OCI-LY3 (cell line): ENCODE measurements around the gene ATP6V0C.

ENCODE experiments used
- H2AFZ ChIP-seq: fragments of 200-600, 300-600 bp; shearing (Covaris generic); 2 replicates; pipeline ENCODE4 v1.6.0; 2014; ENCODE audit warnings: antibody characterized with exemption, low read depth, low read length
- H3K27ac ChIP-seq: fragments of 200-600, 300-600 bp; sonication (generic); 2 replicates; pipeline ENCODE4 v1.5.1; 2014; ENCODE audit warnings: mild to moderate bottlenecking, low read length, moderate library complexity, mixed read lengths
- H3K27me3 ChIP-seq: fragments of 200-600, 300-600 bp; sonication (generic); 2 replicates; pipeline ENCODE4 v1.6.1; 2014; ENCODE audit warnings: low read depth, low read length, mixed read lengths
- H3K36me3 ChIP-seq: fragments of 200-600, 300-600 bp; sonication (generic); replicated peaks from 2 replicates; pipeline ENCODE3; 2014; ENCODE audit warnings: low read depth, low read length, mixed read lengths
- H3K4me1 ChIP-seq: fragments of 300-600, 200-600 bp; sonication (generic); 2 replicates; pipeline ENCODE4 v1.6.1; 2014; ENCODE audit warnings: low read length, mixed read lengths
- H3K4me2 ChIP-seq: fragments of 200-600, 300-600 bp; sonication (generic); 2 replicates; pipeline ENCODE4 v1.6.1; 2014; ENCODE audit warnings: low read length, mixed read lengths
- H3K4me3 ChIP-seq: fragments of 300-600, 200-600 bp; sonication (generic); 2 replicates; pipeline ENCODE4 v1.5.1; 2014; ENCODE audit warnings: antibody characterized with exemption, mild to moderate bottlenecking, low read length, moderate library complexity
- H3K79me2 ChIP-seq: fragments of 300-600, 200-600 bp; shearing (Covaris generic); 2 replicates; pipeline ENCODE4 v1.6.1; 2014; ENCODE audit warnings: mild to moderate bottlenecking, low read length, mixed read lengths
- H3K9ac ChIP-seq: fragments of 300-600, 200-600 bp; shearing (Covaris generic); 2 replicates; pipeline ENCODE4 v1.6.0; 2014; ENCODE audit warnings: mild to moderate bottlenecking, low read length, moderate library complexity
- H3K9me3 ChIP-seq: fragments of 200-600, 300-600 bp; shearing (Covaris generic); 2 replicates; pipeline ENCODE4 v1.6.1; 2014; ENCODE audit warnings: low read length, mixed read lengths; ENCODE audit not compliant: insufficient read depth
- H4K20me1 ChIP-seq: fragments of 200-600, 300-600 bp; sonication (generic); 2 replicates; pipeline ENCODE4 v1.6.1; 2016; ENCODE audit warnings: low read length, mixed read lengths; ENCODE audit not compliant: insufficient read depth
- EZH2phosphoT487 ChIP-seq: fragments of 200-600 bp; shearing (Covaris generic); IDR thresholded peaks from 2 replicates; pipeline ENCODE4 v1.6.1; 2018; ENCODE audit warnings: antibody characterized with exemption, mixed run types, low read depth
- TF ChIP-seq, protein P1 (sequence below): fragments of 200-600, 300-600 bp; sonication (generic); IDR thresholded peaks from 2 replicates; pipeline ENCODE4 v1.5.1; 2014; ENCODE audit warnings: antibody characterized with exemption, low read length, low read depth

Gene ATP6V0C

DNA sequence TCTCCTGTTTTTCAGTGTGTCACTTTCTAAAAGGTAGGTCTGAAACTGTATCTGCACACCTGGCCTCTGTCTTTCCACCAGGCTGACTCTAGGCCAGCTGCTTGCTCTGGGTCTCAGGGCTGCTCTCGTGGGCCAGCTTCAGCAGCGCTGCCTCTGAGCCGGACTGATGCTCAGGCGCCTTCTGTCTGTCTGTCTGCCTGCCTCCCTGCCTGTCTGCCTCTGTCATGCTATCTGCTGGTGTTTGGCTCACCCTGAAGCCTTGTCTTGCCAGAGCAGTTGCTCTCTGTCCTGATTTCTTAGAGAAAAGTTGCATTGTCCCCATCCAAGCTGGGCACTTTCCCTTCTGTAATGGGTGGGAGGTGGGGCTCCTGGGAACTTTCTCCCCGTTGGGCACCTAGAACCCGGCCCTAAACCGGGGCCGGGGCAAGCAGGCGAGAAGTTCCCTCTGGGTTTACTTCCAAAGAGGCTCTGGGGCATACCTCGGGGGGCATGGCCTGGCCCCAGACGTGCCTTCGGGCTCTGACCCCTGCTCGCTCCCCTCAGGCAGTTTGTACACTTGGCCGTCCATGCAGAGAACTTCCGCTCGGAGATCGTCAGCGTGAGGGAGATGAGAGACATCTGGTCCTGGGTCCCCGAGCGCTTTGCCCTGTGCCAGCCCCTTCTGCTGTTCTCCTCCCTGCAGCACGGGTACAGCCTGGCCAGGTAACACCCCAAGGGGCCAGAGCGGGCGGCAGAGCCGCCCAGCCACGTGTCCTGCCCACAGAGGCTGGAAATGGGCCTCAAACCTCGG lies 15.9 kb upstream of the ATP6V0C start:
- H3K27me3 ChIP-seq: no peaks in the 10 kb centered on the region
- H3K9ac ChIP-seq: no peak overlapping the region
- no peaks in the 10 kb centered on the region for H3K9me3 ChIP-seq
- TF ChIP-seq, protein P1, sequence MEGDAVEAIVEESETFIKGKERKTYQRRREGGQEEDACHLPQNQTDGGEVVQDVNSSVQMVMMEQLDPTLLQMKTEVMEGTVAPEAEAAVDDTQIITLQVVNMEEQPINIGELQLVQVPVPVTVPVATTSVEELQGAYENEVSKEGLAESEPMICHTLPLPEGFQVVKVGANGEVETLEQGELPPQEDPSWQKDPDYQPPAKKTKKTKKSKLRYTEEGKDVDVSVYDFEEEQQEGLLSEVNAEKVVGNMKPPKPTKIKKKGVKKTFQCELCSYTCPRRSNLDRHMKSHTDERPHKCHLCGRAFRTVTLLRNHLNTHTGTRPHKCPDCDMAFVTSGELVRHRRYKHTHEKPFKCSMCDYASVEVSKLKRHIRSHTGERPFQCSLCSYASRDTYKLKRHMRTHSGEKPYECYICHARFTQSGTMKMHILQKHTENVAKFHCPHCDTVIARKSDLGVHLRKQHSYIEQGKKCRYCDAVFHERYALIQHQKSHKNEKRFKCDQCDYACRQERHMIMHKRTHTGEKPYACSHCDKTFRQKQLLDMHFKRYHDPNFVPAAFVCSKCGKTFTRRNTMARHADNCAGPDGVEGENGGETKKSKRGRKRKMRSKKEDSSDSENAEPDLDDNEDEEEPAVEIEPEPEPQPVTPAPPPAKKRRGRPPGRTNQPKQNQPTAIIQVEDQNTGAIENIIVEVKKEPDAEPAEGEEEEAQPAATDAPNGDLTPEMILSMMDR: no peak
- no peak for TF ChIP-seq EZH2phosphoT487
- no peak overlapping the region for H3K4me2 ChIP-seq
- no peak overlapping the region for H2AFZ ChIP-seq
- H3K27ac ChIP-seq: no peak overlapping the region
- no peaks in the 10 kb centered on the region for H4K20me1 ChIP-seq
- H3K4me3 ChIP-seq: no peak overlapping the region
- H3K36me3 ChIP-seq: no peaks in the 10 kb centered on the region
- H3K79me2 ChIP-seq: no peaks in the 10 kb centered on the region
- peaks cover 9% of the 10 kb centered on the region for H3K4me1 ChIP-seq

DNA sequence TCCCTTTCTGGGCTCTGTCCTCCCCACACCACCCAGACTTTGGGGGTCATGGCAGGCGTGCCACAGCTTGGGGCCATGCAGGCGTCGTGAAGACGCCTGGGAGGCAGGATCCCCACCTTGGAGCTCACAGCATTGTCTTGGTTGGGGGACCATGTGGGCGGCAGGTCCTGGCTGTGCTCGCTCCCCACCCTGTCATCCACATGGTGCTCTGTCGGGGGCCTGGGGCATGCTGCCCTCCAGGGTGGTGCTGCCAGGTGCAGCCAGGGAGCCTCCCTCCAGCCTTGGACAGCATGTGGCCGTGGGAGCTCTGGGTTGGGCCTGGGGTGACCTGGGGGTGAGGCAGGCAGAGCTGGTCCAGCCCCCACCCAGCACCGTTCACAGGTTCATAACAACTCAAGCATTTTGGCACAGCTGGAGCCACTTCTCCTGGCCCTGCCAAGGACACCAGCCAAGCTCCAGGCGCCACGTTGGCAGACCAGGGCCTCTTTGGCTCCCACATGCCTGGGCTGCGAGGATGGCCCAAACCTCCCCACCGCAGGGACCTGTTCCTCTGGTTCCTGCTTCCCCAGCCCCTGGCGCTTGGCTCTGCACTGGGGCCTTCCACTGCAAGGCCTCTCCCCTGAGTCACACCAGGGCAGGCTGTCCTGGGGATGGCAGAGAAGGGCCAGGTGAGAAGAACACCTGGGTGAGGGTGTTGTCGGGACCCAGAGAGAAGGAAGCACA lies 15.1 kb upstream of the ATP6V0C start:
- H3K9ac ChIP-seq: no peak overlapping the region

DNA sequence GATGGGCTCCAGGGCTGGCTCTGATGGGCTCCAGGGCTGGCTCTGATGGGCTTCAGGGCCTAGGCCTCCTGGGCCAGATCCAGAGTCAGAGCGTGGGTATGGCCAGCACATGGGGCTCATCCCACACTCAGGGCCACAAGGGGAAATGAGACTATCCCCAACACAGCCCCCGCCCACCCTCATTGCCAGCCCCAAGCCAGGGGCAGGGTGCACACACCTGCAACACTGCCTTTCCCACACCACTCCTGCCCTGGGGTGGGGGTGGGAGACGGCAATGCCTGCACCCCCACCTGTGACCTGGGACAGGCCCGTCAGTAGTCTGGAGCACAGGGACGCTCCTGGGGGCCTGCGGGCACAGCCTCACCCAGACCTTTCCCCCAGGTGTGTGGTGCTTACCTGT lies 14.3 kb upstream of the ATP6V0C start:
- no peak overlapping the region for H3K27ac ChIP-seq
- no peaks in the 10 kb centered on the region for H4K20me1 ChIP-seq
- no peaks in the 10 kb centered on the region for H3K27me3 ChIP-seq
- H3K79me2 ChIP-seq: no peaks in the 10 kb centered on the region
- no peaks in the 10 kb centered on the region for H3K36me3 ChIP-seq
- H3K4me1 ChIP-seq: peaks cover 9% of the 10 kb centered on the region
- no peak overlapping the region for H3K4me3 ChIP-seq
- H3K9me3 ChIP-seq: no peaks in the 10 kb centered on the region
- H3K4me2 ChIP-seq: no peak overlapping the region
- H2AFZ ChIP-seq: no peak overlapping the region
- no peak overlapping the region for H3K9ac ChIP-seq
- TF ChIP-seq EZH2phosphoT487: no peak
- TF ChIP-seq, protein P1: no peak

More for the DNA sequence above, 15.1 kb upstream of the ATP6V0C start:
- H3K4me2 ChIP-seq: no peak overlapping the region
- H3K27ac ChIP-seq: no peak overlapping the region
- H3K27me3 ChIP-seq: no peaks in the 10 kb centered on the region
- no peaks in the 10 kb centered on the region for H3K79me2 ChIP-seq
- H3K4me1 ChIP-seq: peaks cover 9% of the 10 kb centered on the region
- TF ChIP-seq, protein P1: no peak
- no peaks in the 10 kb centered on the region for H3K9me3 ChIP-seq
- no peak overlapping the region for H2AFZ ChIP-seq
- no peaks in the 10 kb centered on the region for H3K36me3 ChIP-seq
- H3K4me3 ChIP-seq: no peak overlapping the region
- H4K20me1 ChIP-seq: no peaks in the 10 kb centered on the region

DNA sequence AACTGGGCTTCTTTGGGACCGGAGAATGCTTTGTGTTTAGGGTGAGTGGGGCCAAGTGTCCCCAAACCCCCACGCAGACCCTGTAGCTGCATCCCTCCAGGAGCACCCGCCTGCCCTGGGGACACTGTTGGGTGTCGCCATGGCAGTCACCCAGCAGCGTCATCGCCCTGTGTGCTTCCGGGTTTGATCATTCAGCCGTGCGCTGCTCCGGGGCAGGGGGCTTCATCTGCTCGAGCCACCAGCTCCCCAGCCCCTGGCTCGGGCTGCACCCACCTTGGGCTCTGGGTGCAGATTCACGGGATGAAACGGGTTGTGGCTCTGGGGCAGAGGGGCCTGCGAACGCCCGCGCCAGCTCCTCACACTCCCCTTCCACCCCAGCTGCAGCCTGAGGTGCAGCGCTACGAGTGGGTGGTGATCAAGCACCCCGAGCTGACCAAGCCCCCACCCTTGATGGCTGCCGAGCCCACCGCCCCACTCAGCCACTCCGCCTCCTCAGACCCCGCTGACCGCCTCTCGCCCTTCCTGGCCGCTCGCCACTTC lies 13.8 kb upstream of the ATP6V0C start:
- no peak overlapping the region for H2AFZ ChIP-seq
- no peaks in the 10 kb centered on the region for H4K20me1 ChIP-seq
- H3K9ac ChIP-seq: no peak overlapping the region
- no peak overlapping the region for H3K4me3 ChIP-seq
- no peak overlapping the region for H3K4me2 ChIP-seq
- H3K79me2 ChIP-seq: no peaks in the 10 kb centered on the region
- peaks cover 9% of the 10 kb centered on the region for H3K4me1 ChIP-seq
- no peak for TF ChIP-seq EZH2phosphoT487
- TF ChIP-seq, protein P1: no peak
- no peaks in the 10 kb centered on the region for H3K36me3 ChIP-seq
- no peaks in the 10 kb centered on the region for H3K9me3 ChIP-seq
- H3K27me3 ChIP-seq: no peaks in the 10 kb centered on the region
- H3K27ac ChIP-seq: no peak overlapping the region
